22Rv1 (cell line): ENCODE data around the gene ALKBH7.

Experiments
- CTCF ChIP-seq: fragments of 450-650 bp; IDR thresholded peaks from 2 replicates; pipeline ENCODE4 v1.5.1; 2017; ENCODE audit warnings: mild to moderate bottlenecking
- ZFX ChIP-seq: fragments of 450-650 bp; IDR thresholded peaks from 2 replicates; pipeline ENCODE4 v1.6.1; 2017; ENCODE audit warnings: antibody characterized with exemption, borderline replicate concordance

- no peak for TF ChIP-seq CTCF
- TF ChIP-seq ZFX = no peak
These were observed 14.6 kb upstream of the ALKBH7 start for GRCh38 chr19:6358003-6358402.
